Thyroid gland (tissue), 4 donors: ENCODE data around the gene VMA21. TPM values are rescaled to one million over a fixed set of nuclear protein-coding genes. Genes with fewer than 3 reads are reported as not detected.

Experiments used
- DNase-seq, 2 donors: peaks; one replicate each; pipeline ENCODE4 v3.0.0-alpha.2; 2019
- H3K27ac ChIP-seq, 3 donors: fragments of 200-600 bp; sonication (generic); 1 replicate in 2 of 3; 2 replicates in 1 of 3; pipeline ENCODE4 v1.5.1; 2016 to 2019; ENCODE audit warnings: mild to moderate bottlenecking in 1 of 3, moderate library complexity in 1 of 3
- H3K27me3 ChIP-seq: fragments of 200-600 bp; sonication (generic); one replicate; pipeline ENCODE4 v1.5.1; 2019
- H3K36me3 ChIP-seq, 2 donors: fragments of 200-600 bp; sonication (generic); one replicate each; pipeline ENCODE4 v1.5.1; 2016 to 2019
- H3K4me1 ChIP-seq, 2 donors: fragments of 200-600 bp; sonication (generic); one replicate each; pipeline ENCODE4 v1.5.1; 2017 to 2019
- H3K4me3 ChIP-seq, 3 donors: fragments of 200-600 bp; sonication (generic); replicated peaks in 1 of 3; 1 replicate in 2 of 3; 2 replicates in 1 of 3; pipeline ENCODE4 v1.5.1; 2016; ENCODE audit warnings: mild to moderate bottlenecking in 1 of 3
- H3K9me3 ChIP-seq: fragments of 200-600 bp; sonication (generic); one replicate; pipeline ENCODE4 v1.5.1; 2017
- CTCF ChIP-seq, 6 experiments: fragments of 200-600 bp in 3 of 6; fragments of 450-650 bp in 3 of 6; sonication (generic) in 3 of 6; IDR thresholded peaks; one replicate each; pipeline ENCODE4 v1.5.1; 2016 to 2019; ENCODE audit warnings: antibody characterized with exemption in 6 of 6, mild to moderate bottlenecking in 2 of 6, inconsistent platforms in 1 of 6, moderate library complexity in 1 of 6
- POLR2A ChIP-seq, 2 donors: fragments of 450-650 bp; IDR thresholded peaks; one replicate each; pipeline ENCODE4 v1.6.1; 2017; ENCODE audit warnings: antibody characterized with exemption in 2 of 2, mild to moderate bottlenecking in 2 of 2, moderate library complexity in 1 of 2
- WGBS, 2 donors: methylation state at CpG; one replicate each; pipeline ENCODE4 v1.1.5; 2017; 5-methylcytosine and 5-hydroxymethylcytosine counted together
- intact Hi-C: fragments of 100-400 bp; cut with DNase I; formaldehyde crosslinking; loops from one replicate; pipeline ENCODE4 v1.15.1; 2023
- total RNA-seq, 4 donors: library from RNA; depleted of rRNA; stranded (reverse); fragments of >200 nt; gene quantifications; one replicate each; pipeline ENCODE4 v1.2.3, GENCODE V29; 2016

Gene VMA21
- total RNA-seq, 4 donors from 2014 or later = 39.4 to 55.3 (median 49.0) TPM

- Histone ChIP-seq H3K36me3 (no peaks in the 10 kb centered on the region), H3K4me3 (no peak overlapping the region), H3K27me3 (no peaks in the 10 kb centered on the region), H3K9me3 (no peaks in the 10 kb centered on the region), H3K27ac (no peak overlapping the region), H3K4me1 (no peaks in the 10 kb centered on the region)
- DNase-seq = no peak
- 87 to 95% methylated on average over 3 of the region's 3 CpGs for WGBS, 2 donors
- intact Hi-C loops = no loop called here
- no peak for TF ChIP-seq CTCF (IDR thresholded peaks at IDR 0.05)
- TF ChIP-seq POLR2A (IDR thresholded peaks at IDR 0.05) = no peak
Measured at GRCh38 chrX:151416579-151416978, 19.6 kb downstream of the VMA21 start.

GRCh38 chrX:151419782-151420181 lies 22.8 kb downstream of the VMA21 start:
- intact Hi-C loops = no loop called here
- no peak for DNase-seq
- 87 to 95% methylated on average over 3 of the region's 3 CpGs for WGBS, 2 donors
- Histone ChIP-seq H3K9me3 (no peaks in the 10 kb centered on the region), H3K27ac (no peak overlapping the region), H3K4me1 (no peaks in the 10 kb centered on the region), H3K36me3 (no peaks in the 10 kb centered on the region), H3K4me3 (no peak overlapping the region), H3K27me3 (no peaks in the 10 kb centered on the region)
- TF ChIP-seq CTCF (IDR thresholded peaks at IDR 0.05) (no peak), POLR2A (IDR thresholded peaks at IDR 0.05) (no peak)

GRCh38 chrX:151424505-151424904 lies 27.5 kb downstream of the VMA21 start:
- Histone ChIP-seq H3K36me3 (no peaks in the 10 kb centered on the region), H3K9me3 (no peaks in the 10 kb centered on the region), H3K27me3 (no peaks in the 10 kb centered on the region), H3K4me3 (no peak overlapping the region), H3K4me1 (no peaks in the 10 kb centered on the region), H3K27ac (no peak overlapping the region)
- DNase-seq = no peak
- WGBS, 2 donors = 52 to 100% methylated on average over 1 to 2 of the region's 2 CpGs
- TF ChIP-seq POLR2A (IDR thresholded peaks at IDR 0.05) = no peak
- TF ChIP-seq CTCF (IDR thresholded peaks at IDR 0.05) = no peak
- intact Hi-C loops = no loop called here

GRCh38 chrX:151448509-151448908 lies 51.5 kb downstream of the VMA21 start:
- WGBS, 2 donors = 88 to 100% methylated on average over 1 of the region's 1 CpG
- Histone ChIP-seq H3K27me3 (no peaks in the 10 kb centered on the region), H3K4me3 (no peak overlapping the region)

GRCh38 chrX:151458824-151459223 lies 61.8 kb downstream of the VMA21 start:
- H3K9me3 ChIP-seq = no peaks in the 10 kb centered on the region
- H3K36me3 ChIP-seq = no peaks in the 10 kb centered on the region
- no peak for DNase-seq
- no peak overlapping the region for H3K4me3 ChIP-seq
- no peak for TF ChIP-seq POLR2A (IDR thresholded peaks at IDR 0.05)
- H3K27ac ChIP-seq = no peak overlapping the region
- intact Hi-C loops = no loop called here
- no peaks in the 10 kb centered on the region for H3K27me3 ChIP-seq
- no peaks in the 10 kb centered on the region for H3K4me1 ChIP-seq
- WGBS, 2 donors = 83 to 85% methylated on average over 1 of the region's 1 CpG

More at GRCh38 chrX:151448509-151448908, 51.5 kb downstream of the VMA21 start:
- H3K4me1 ChIP-seq = no peaks in the 10 kb centered on the region
- no peaks in the 10 kb centered on the region for H3K9me3 ChIP-seq
- no peak overlapping the region for H3K27ac ChIP-seq
- intact Hi-C loops = no loop called here
- no peak for DNase-seq
- no peaks in the 10 kb centered on the region for H3K36me3 ChIP-seq
- TF ChIP-seq CTCF (IDR thresholded peaks at IDR 0.05) (no peak), POLR2A (IDR thresholded peaks at IDR 0.05) (no peak)

Other genes starting within 250 kb of the VMA21 start
- not detected for gene GPR50, start 220.6 kb upstream of the VMA21 start, total RNA-seq
- under 1 TPM in 2 of 4 donors, not detected in 2; 0.11 to 0.13 TPM for gene PASD1, start 166.5 kb downstream of the VMA21 start, total RNA-seq